H1 (cell line): ENCODE results near the gene TCERG1L.
"Not testable (repeated sequence)": the region's sequence is repeated elsewhere in the genome, so short reads cannot be mapped to it uniquely, and the experiment has no call there.

Experiments
- CEBPB ChIP-seq: IDR thresholded peaks from 2 replicates; pipeline ENCODE4 v1.6.1; 2012; ENCODE audit warnings: low read depth, low read length
- GABPA ChIP-seq: IDR thresholded peaks from 2 replicates; pipeline ENCODE4 v1.6.1; 2011; ENCODE audit warnings: mild to moderate bottlenecking, low read length, moderate library complexity, borderline replicate concordance; ENCODE audit not compliant: insufficient read depth

DNA sequence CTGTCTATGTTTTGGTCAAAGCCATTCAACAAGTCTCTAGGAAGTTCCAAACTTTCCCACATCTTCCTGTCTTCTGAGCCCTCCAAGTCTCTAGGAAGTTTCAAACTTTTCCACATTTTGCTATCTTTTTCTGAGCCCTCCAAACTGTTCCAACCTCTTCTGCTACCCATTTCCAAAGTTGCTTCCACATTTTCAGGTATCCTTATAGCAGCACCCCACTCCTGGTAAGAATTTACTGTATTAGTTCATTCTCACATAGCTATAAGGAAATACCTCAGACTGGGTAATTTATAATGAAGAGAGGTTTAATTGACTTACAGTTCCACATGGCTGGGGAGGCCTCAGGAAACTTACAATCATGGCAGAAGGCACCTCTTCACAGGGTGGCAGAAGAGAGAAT, 159.1 kb downstream of the TCERG1L start:
- TF ChIP-seq GABPA, CEBPB: not testable (repeated sequence)
